NCI-H446 treated with DMSO at 0.1 percent for 48 hours (cell line): Measurements from ENCODE around the gene BLCAP.

Source experiments
- DNase-seq: peaks from one replicate; lab custom pipeline; 2025; lab: John Stamatoyannopoulos, UW

BLCAP gene

DNA sequence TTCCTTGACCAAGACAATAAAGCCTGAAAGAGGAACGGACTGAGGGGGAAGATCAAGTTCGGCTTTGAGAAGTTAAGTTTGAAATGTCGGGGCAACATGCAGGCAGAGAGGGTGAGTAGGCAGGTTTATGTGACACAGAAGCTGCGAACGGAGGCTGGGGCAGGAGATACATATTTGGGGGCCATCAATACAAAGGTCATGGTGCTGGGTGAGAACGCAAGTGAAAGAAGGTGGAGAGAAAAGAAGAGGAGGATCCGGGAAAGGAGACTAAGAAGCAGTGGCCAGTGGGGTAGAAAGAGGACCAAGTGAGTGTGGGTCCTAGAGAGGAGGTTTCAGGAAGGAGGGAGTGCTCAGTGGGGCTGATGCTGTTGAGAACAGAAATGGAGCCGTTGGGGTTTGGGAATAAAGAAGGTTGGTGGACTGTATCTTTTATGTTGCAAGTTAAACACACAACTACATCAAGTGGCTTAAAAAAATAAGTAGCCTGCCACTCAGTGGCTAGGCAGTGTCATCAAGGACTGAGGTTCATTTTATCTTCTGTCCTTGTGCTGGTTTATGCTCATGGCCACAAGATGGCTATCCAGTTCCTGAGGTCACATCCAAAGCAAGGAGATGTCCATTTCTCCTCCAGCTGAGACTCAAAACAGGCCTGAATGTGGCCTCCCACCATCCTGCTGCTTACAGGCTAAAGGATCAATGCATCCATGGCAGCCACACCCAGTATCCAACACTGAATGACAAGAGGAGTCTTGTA is 1.7 kb upstream of the BLCAP start:
- no peak for DNase-seq

DNA sequence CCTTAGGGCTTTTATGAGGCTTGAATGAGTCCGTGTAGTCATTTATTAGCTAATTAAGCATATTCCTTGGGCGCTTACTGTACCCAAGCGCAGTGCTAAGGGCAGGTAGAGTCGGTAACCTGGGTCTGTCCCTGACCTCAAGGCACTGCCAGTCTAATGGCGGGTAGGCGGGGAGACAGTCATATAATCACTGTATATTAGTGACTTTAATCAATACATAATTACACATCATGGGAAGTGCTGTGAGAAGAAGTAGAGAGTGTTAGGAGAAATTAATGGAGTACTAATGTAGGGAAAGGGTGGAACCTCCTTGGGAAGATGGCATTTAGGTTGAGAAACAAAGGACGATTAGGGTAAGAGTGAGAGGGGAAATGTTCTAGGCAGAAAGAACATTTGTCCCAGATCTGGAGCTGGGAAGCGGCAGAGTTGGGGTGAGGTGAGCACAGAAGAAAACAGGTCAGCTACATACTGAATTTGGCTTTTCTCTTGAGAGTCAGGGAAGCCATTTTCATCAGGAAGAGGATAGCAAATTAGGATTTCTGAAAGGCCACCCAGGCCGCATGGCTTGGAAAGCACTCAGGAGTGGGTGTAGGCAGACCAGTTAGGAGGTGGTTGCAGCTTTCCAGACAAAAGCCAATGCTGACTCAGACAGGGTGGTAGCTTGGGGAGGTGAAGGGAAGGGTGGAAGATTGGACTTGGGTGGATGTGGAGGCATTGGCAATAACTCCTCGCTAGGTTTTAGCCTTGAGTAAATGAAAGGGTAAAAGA is 954 bp upstream of the BLCAP start:
- DNase-seq: no peak

DNA sequence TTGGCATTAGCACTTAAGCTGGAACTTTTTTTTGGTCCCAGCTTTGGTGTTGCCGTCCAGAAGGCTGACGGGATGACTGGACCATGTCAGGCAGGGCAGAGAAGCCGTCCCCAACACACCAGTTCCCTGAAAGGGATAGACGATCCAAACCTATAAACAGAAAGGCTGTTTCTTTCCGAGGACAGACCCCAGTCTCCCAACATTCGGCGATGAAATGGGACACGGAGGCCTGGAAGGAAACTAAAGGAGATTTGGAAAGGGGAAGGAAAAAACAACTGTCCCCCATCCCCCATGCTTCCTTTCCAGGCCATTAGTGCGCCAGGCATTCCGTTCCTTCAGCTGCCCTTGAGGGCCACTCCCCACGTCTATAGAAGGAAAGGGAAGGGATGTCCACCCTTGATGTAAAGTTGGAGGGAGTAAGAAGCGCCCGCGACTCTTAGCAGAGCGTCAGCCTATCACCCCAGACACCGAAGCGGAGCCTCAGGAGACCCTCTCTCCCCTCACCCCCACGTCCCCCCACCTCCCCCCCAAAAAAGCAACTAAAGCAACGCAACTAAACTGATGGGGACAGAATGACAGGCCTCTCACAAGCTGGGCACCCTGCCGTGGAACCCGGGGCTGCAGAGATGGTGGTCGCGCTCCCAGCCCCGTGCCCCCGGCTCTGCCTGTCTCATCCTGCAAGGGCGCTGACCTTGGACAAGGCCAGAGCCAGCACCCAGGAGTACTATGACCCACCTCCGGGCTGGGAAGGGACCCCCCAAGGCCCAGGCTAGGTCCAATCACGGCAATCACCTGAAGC is 638 bp downstream of the BLCAP start:
- DNase-seq: no peak

DNA sequence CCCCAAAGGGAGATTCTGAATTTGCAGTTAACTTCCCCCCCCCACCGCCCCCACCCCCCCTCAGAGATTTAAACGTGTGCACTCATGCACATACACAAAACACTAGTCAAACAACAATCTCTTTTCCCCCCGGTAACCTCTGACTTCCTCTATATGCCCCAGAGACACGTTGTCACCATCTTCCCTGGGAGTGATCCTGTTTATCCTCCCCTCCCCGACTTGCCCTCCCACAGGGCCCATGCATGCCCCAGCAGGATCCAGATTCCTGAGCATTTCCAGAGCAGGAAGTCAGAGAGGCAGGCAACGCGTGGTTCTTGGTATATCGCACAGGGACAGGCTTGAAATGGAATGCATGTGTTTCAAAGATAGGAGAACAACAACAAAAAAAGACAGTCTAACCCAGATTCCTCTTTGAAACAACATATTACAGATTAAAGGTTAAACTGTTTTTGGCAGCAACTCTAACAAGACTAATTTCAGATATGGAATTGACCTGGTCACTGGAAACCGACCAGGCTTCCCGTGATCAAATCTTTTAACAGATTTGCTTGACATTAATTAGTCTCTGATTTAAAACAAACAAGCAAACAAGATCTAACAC is 1.3 kb downstream of the BLCAP start:
- no peak for DNase-seq

DNA sequence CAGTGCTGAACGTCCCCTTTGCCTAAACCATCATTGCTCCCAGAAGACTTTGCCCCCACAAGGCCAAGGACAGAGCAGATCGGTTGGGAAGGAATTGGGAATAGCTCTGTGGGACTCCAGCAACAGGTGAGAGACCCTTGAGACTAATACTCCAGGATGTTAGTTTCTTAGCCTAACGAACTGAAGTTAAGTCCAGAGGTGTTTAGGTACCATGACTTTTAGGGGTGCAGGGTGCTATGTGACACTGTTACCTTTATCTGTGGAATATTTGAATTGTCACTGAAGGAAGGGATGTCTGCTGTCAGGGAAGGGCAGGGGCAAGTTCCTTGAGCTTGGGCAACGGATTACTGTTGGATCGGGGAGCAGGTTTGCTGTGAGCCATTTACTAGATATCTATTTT is 1.9 kb downstream of the BLCAP start:
- no peak for DNase-seq

DNA sequence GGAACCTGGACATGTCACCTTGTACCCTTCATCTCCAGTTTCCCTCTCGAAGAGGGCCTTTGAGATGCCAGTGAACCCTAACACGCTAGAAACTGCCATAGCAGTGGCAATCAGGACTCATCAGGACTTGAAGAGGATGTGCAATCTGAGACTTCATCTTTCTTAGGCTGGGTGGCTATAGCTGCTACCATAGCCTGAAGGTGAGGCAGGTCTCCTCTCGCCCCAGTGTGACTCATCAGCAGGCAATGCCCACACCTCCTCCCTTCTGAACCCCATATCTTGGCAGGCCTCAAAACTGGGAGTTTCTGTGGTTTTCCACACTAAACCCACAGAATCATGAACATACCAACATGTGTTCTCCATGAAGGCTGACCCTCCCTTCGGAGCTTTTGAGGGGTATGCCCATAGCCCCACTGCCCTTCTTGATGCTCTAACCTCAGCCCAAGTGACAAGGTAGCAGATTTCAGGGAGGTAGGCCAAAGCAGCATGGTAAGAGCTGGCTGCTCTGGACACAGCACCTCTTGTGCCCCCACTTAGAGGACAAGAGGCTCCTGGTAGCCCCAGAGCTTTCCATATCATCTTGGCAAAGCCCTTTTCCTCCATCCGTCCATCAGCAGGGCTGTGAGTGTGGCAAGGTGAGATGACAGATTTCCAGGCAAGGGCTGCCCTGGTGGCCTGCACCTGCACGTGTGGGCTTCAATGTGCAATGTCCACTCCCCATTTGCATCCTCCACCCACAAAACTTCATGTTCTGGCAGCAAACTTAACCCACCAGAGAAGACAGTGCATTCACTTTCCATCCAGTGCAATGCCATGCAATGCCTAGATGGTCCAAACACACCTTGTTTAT is 2.6 kb downstream of the BLCAP start:
- DNase-seq: no peak

DNA sequence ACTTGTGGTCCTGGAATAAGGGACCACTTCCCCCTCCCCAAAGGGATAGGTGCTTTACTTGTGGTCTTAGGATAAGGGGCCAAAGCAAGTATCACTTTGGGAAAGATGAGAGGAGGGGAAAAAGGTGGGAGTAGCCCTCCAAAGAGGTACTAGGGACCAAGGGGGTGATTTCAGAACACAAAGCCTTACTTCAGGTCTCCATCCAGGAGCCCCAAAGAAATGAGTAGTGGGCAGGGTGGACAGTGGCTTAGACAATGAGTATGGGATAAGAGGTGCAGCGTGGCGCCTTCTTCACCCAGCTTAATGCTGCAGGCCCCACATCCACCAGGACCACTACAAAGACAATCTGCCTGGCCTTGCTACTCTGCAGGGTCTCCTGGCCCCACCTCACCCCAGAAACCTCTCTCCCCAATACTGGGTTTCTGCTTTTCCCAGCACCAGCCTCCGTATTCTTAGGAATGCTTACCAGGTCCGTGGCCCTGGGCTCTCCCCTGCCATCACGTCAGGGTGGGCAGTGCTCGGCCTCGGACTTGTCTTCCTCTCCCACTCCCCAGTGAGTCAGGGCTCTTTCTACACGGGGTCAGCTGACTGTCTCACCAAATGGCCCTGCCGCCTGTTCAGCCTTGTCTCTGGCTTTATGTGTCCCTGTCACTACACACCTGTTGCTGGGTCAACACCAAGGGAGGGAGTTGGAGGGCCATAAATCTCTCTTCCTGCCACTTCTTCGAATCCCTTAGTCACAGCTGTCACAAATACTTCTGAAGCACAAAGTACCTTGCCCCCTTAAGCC is 3.6 kb downstream of the BLCAP start:
- no peak for DNase-seq

DNA sequence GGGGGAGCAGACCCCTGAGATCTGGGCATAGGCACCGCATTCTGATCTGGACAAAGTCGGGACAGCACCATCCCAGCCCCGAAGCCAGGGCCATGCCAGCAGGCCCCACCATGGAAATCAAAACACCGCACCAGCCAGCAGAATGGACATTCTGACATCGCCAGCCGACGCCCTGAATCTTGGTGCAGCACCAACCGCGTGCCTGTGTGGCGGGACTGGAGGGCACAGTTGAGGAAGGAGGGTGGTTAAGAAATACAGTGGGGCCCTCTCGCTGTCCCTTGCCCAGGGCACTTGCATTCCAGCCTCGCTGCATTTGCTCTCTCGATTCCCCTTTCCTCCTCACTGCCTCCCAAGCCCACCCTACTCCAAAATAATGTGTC is 4.7 kb downstream of the BLCAP start:
- DNase-seq: no peak

DNA sequence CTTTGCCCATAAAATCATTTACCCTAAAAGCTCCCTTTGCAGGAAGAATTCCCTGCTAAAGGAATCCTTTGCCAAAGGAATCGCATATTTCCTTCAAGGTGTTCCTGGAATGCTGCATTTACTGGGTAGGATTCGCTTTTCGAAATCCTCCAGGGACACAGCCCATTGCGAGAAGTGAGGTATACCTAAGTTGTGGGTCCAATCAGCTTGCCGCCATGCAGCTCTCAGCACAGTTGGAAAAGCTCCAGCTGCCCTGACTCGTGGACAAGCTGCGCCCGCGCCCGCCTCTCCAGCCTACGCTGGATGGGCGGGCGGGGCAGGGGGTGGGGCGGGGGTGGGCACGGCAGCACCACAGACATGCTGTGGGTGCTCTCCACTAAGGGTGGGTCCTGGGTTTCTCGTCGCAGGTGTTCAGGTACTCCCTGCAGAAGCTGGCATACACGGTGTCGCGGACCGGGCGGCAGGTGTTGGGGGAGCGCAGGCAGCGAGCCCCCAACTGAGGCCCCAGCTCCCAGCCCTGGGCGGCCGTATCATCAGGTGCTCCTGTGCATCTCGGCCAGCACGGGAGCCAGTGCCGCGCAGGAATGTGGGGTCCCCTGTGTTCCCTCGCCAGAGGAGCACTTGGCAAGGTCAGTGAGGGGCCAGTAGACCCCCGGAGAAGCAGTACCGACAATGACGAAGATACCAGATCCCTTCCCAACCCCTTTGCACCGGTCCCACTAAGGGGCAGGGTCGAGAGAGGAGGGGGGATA is 5.2 kb downstream of the BLCAP start:
- DNase-seq: no peak

DNA sequence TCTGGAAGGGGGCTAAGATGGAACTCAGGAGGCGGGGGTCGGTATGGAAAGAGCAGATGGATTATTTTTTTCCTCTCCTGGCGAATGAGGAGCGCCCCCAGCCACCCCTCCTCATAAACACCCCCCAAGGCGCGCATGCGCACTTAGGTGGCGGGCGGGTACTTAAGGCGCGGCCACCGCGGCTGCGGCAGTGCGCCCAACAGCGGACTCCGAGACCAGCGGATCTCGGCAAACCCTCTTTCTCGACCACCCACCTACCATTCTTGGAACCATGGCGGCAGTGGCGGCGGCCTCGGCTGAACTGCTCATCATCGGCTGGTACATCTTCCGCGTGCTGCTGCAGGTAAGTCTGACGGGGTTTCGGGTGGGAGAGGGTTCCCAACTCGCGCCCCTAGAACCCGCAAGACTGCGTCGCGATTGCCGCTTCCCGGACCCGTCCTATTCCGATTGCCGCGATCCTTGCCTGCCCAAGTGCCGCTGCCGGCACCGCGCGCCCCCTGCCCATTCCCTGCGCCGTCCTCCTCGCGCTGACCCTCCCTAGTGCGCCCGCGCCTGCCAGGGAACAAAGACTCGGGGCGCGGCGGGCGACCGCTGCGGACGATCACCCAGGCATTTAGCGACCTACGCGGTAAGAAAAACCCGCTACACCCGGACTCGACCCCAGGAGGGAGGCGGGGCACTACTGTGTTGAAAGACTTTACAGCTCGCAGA is 6.5 kb downstream of the BLCAP start, which contains the start of gene NNAT:
NNAT (plus strand) TSS at position 190 of the 711 bp plus-strand sequence; CDS start at position 272, 82 bp downstream.
- DNase-seq: no peak

DNA sequence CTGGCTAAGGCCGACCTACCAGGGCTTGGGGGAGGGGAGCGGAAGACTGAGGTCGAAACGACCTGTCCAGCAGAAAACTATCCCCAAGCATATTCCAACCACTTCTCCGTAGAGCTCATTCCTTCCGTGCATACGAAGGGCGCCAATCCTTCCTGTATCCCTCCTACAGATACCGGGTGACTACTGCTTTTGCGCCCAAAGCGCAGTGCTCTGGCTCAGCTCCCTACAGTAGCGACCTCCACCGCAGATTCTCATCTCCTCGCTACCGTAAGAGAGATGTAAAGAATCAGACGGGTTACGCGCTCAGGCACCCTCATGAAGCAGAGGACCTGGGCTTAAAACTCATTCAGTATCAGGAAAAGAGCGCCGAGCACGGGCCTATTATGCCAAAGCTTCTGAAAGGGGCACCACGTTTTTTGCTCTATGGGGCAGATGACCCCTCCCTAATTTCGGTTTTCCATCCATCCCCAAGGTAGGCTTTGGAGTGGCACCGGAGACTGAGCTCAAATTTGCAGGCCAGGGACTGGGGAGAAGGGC is 7.2 kb downstream of the BLCAP start:
- no peak for DNase-seq

DNA sequence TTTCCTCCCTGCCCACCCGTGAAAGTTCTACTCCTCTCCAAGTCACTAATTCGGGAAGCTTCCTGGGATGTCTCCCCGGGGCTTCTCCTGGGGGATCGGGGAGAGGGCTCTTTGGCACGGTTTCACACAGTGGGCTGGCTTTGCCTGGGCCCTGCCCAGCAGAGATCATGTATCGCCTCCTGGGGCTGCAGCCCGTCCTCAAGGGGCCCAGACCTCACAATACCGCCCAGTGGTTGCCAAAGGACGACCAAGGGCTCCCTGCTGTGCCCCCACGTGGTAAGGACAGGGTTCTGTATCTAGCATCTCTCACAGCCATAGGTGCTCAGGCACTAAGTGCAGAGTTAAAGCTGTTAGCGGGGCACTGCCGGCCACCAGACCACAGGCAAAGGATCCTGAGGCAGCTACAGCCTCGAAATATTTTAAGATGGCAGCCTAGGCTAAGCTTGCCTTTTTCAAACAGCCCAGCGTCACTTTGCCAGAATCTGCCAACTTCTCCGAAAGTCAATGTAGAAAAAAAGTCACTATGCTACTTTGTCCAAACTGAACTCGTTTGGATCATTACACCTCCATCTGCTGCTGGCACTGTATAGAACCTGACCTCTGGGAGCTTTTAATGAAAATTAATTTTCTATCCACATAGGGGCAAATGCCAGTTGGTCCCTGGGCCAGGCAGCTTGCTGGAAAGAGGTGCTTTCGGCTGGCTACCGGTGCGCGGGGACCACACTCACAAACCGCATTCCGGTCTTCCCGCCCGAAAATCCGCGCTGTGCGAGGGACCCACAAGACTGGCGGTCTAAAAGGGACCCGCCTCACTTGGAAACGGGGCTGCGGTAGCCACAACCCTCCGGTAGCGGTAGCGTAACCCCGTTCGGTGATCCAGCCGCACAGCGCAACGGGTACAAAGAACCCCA is 7.9 kb downstream of the BLCAP start:
- peak; percentile 86 for DNase-seq

DNA sequence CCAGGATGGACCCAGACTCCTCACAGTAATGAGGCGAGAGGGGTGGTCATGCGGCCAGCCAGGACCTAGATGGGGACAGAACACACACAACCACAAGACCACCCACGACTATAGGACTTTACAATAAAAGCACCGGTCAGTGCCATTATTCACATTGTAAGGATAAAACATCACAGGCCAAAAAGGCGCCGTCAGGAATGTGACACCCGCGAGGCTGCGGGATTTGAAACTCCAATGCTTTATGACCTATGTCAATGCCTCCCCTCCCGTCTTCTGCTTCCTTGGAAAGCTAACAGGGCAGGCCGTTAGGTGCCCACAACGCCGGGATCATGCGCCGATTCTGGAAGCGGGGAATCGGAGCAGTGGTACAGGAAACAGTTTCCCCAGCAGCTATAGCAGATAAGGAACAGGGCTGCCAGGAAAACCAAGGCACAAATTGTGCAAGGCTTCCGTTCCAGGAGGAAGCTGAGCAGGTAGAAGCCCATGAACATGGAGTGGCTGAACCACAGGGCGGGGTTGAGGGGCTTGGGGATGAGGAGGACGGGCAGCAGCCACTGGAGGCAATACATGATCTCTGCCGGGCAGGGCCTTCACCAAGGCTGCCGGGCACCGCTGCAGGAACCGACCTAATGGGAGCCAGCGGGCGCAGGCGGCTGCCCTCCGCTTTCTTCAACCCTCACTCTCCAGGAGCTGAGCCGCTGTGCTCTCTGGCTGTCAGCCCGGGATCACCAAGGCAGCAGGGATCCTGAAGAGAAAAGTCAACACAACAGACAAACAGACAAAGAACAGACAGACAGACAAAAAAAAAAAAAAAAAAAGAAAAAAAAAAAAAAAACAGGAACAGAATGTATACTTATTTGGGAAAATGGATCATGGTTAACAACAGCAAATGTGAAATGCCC is 8.8 kb downstream of the BLCAP start:
- DNase-seq: peak; percentile 79

DNA sequence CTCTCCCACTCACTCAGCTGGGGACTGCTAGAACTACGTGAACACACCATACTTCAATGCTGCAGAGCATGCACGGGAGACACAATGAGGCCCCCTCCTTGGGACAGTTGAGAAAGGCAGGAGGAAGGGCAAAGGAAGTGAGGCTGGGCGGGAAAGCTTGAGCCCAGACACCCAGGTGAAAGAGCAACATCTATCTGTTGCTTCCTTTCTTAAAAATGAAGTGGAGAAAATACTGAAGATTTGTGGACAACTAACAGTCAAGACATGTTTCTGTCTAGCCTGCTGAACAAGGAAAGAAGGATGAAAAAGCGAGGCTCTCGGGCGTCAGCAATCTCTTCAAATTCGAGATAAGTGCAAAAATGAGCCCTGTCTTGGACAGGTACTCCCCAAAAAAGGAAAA is 9.6 kb downstream of the BLCAP start:
- DNase-seq: no peak

DNA sequence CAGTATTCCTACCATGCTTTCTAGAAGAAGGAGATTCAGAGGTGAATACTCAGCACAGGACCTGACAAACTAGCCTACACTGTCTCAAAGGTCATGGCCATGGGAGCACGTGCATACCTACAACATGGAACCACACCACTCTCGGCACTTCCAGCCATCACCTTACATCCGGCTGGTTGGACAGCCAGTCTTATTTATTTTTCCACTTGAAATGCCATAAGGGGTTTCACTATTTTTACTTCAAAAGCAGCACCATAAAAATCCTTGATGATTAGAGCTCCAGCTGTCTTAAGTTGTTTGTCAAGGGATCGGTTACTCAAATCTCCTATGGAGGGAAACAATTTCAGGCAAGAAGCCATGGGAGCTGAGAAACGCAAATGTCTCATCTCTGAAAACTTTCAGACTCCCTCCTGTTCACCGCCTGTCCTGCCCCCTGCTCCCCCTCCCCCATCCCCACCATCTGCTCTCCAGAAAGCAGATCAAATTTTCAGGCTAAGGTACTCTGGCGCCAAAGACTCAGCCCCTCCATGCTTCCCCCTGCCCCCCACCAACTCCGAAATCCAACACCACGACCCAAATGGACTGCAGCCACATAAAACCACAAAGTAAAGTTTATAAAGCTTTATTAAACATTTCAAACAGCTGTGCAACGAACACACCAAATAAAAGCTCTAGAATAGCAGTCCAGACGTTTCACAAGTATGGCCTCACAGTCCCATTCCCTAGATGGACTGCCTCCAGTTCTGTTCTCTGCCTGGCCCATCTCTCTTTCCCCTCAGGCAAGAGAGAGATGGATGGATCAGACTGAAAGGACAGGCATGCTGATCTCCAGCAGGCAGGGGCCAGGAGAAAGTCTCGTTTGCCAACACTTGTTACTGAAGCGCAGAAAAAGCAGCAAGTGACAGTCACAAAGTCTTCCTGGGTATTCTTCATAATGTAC is 10.6 kb downstream of the BLCAP start:
- peak; percentile 96 for DNase-seq

DNA sequence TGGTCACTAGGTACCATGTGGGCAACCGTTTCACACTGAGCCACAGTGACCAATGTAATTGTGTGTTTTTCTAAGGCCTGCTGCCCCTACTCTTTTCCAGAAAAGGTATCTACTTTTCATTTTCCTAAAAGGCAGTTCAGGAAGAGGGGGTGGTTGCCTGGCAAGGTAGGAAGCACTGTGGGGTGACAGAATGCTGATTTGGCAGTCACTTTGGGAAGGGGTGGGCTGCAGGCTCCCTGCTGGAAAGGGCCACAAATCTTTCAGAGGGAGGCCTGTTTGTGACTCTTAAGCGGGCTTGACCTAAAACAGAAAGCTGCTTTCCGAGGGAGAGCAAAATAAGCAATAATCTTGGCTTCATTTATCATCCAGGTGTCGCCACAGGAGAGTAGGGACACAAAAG is 11.8 kb downstream of the BLCAP start:
- no peak for DNase-seq
